Measurements from ENCODE around the gene TMEM234. TPM values are rescaled to one million over a fixed set of nuclear protein-coding genes. Genes with fewer than 3 reads are reported as not detected.

The TMEM234 gene
- polyA plus RNA-seq, 2 of the 4 experiments (the other 2 are of a cell fraction): 8.4 to 12.1 TPM

GRCh38 chr1:32200226-32201010, 21.7 kb downstream of the TMEM234 start, which contains the start of gene CCDC28B:
Gene CCDC28B, plus strand, starts transcription at chr1:32200595. Its CDS starts 1,341 bp downstream, at chr1:32201936.
- ChIA-PET POLR2A (interaction anchor here (1.1 to 2.6 kb wide), 3 partner anchors 21 to 136 kb away, joined by 3 to 16 read pairs (median 5); partner anchors contain the start of genes MARCKSL1, TMEM39B and TXLNA), CTCF (interaction anchor here (1.2 to 3.1 kb wide), 4 partner anchors 9 to 48 kb away, joined by 3 to 14 read pairs (median 6); no protein-coding TSS in a partner anchor)
- 12% methylated on average over 13 of the region's 34 CpGs for WGBS (ENCODE audit: missing lambda C conversion rate)
- peak within 1 kb of the TSS; percentile 63 for H3K4me2 ChIP-seq
- no peaks in the 10 kb centered on the region for H3K9me3 ChIP-seq
- H3K4me1 ChIP-seq: 0 out of 3 replicates have a peak, but pooled peaks cover 5% of the 10 kb centered on the region
- peak within 1 kb of the TSS; percentile 35 for H3K4me3 ChIP-seq
- peak in 1 of 2 experiments; percentile 49 for DNase-seq (ENCODE audit: low read depth in 1 of 2, low spot score in 1 of 2)
- peak; percentile 48 to 53 for ATAC-seq
- H3K27ac ChIP-seq: peak within 1 kb of the TSS; percentile 15 to 77; a peak in 5 of 6 replicates
- no peak for FAIRE-seq
- TF ChIP-seq CHD2 (IDR thresholded peaks at IDR 0.05; ENCODE audit: low read length, partially characterized antibody) (no peak), HOXB5 (CRISPR knock-in tag; IDR thresholded peaks at IDR 0.05) (no peak), E2F6 (IDR thresholded peaks at IDR 0.05; ENCODE audit: borderline replicate concordance, low read depth) (peak; percentile 82; the same call in 1 of the 2 replicates), EHMT2 (IDR thresholded peaks at IDR 0.05; ENCODE audit: low read depth) (no peak), NR3C1 (IDR thresholded peaks at IDR 0.05) (no peak), POLR2A (IDR thresholded peaks at IDR 0.05; ENCODE audit: low read length) (no peak), ATOH8 (CRISPR knock-in tag; IDR thresholded peaks at IDR 0.05; ENCODE audit: low read depth) (peak; percentile 67; the same call in 1 of the 2 replicates), HOXB13 (CRISPR knock-in tag; IDR thresholded peaks at IDR 0.05; ENCODE audit: low read depth) (no peak), NFE2L2 (conservative IDR thresholded peaks at IDR 0.05; ENCODE audit: low read length) (no peak), MAX (IDR thresholded peaks at IDR 0.05) (peak; percentile 83), CBX8 (IDR thresholded peaks at IDR 0.05) (no peak), MAFK (IDR thresholded peaks at IDR 0.05; ENCODE audit: partially characterized antibody) (no peak)

DNA sequence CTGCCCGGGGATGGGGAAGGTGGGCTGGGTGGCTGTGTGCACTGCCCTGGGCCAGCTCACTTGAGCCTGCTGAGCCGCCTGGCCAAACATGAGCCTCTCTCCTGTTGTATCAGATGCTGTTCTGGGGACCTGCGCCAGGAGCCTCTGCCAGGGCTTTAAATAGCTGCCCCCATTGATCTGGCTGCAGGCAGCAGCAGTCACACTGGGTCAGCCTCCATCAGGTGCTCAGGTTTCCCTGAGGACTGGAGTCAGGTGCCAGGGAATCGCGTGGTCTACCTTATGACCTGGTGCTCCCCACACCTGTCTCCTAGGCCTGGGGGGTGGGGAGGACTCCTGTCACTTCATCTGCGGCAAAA, 22.5 kb downstream of the TMEM234 start:
- no peak for TF ChIP-seq ZC3H11A (IDR thresholded peaks at IDR 0.05)
- TF ChIP-seq BHLHE40 (IDR thresholded peaks at IDR 0.05; ENCODE audit: low read depth, low read length): no peak
- no peak for TF ChIP-seq ZSCAN20 (CRISPR knock-in tag; IDR thresholded peaks at IDR 0.05)
- TF ChIP-seq, protein P1, sequence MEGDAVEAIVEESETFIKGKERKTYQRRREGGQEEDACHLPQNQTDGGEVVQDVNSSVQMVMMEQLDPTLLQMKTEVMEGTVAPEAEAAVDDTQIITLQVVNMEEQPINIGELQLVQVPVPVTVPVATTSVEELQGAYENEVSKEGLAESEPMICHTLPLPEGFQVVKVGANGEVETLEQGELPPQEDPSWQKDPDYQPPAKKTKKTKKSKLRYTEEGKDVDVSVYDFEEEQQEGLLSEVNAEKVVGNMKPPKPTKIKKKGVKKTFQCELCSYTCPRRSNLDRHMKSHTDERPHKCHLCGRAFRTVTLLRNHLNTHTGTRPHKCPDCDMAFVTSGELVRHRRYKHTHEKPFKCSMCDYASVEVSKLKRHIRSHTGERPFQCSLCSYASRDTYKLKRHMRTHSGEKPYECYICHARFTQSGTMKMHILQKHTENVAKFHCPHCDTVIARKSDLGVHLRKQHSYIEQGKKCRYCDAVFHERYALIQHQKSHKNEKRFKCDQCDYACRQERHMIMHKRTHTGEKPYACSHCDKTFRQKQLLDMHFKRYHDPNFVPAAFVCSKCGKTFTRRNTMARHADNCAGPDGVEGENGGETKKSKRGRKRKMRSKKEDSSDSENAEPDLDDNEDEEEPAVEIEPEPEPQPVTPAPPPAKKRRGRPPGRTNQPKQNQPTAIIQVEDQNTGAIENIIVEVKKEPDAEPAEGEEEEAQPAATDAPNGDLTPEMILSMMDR (IDR thresholded peaks at IDR 0.05): no peak
- TF ChIP-seq ESRRA (IDR thresholded peaks at IDR 0.05; ENCODE audit: borderline replicate concordance, low read length): no peak
- TF ChIP-seq PHF8 (IDR thresholded peaks at IDR 0.05; ENCODE audit: borderline replicate concordance, low read depth): no peak
- no peak for TF ChIP-seq ZFP36 (IDR thresholded peaks at IDR 0.05; ENCODE audit: borderline replicate concordance, partially characterized antibody)
- TF ChIP-seq CBX8 (IDR thresholded peaks at IDR 0.05): no peak
- no peak for TF ChIP-seq HOXA7 (CRISPR knock-in tag; IDR thresholded peaks at IDR 0.05)
- TF ChIP-seq MAX (IDR thresholded peaks at IDR 0.05): no peak
- TF ChIP-seq TFCP2L1 (CRISPR knock-in tag; IDR thresholded peaks at IDR 0.05): no peak
- TF ChIP-seq E2F6 (IDR thresholded peaks at IDR 0.05; ENCODE audit: borderline replicate concordance, low read depth): no peak
- no peak for TF ChIP-seq MAFK (IDR thresholded peaks at IDR 0.05; ENCODE audit: partially characterized antibody)
- no peak for TF ChIP-seq HEYL (CRISPR knock-in tag; IDR thresholded peaks at IDR 0.05)
- no peak for TF ChIP-seq SREBF2 (IDR thresholded peaks at IDR 0.05)
- no peak for TF ChIP-seq JUNB (IDR thresholded peaks at IDR 0.05)
- TF ChIP-seq ATOH8 (CRISPR knock-in tag; IDR thresholded peaks at IDR 0.05; ENCODE audit: low read depth): no peak
- TF ChIP-seq FOXS1 (CRISPR knock-in tag; IDR thresholded peaks at IDR 0.05): no peak
- TF ChIP-seq HMGXB4 (CRISPR knock-in tag; IDR thresholded peaks at IDR 0.05; ENCODE audit: borderline replicate concordance): no peak
- H3K4me2 ChIP-seq: peak overlapping the region; percentile 63
- 0 out of 3 replicates have a peak, but pooled peaks cover 5% of the 10 kb centered on the region for H3K4me1 ChIP-seq
- H3K9me3 ChIP-seq: no peaks in the 10 kb centered on the region
- no peak for DNase-seq (ENCODE audit: low read depth in 1 of 2, low spot score in 1 of 2)
- ATAC-seq: peak; percentile 2 to 10; a peak in 2 of 6 replicates
- no peak overlapping the region for H3K4me3 ChIP-seq
- ChIA-PET POLR2A (interaction anchor here (1.1 to 2.6 kb wide), 3 partner anchors 20 to 137 kb away, joined by 3 to 16 read pairs (median 5); partner anchors contain the start of genes MARCKSL1, TMEM39B and TXLNA), CTCF (interaction anchor here (2.4 to 3.1 kb wide), 2 partner anchors 10 to 16 kb away, joined by 7 to 14 read pairs; no protein-coding TSS in a partner anchor)
- peak overlapping the region in 1 of 2 experiments; percentile 77; a peak in 2 of 6 replicates for H3K27ac ChIP-seq
- no CpG with 5 or more reads among the region's 6 CpGs for WGBS (ENCODE audit: missing lambda C conversion rate)
- FAIRE-seq: no peak

Data from A549 (cell line).